GM21526 (cell line): ENCODE data around the gene CAV2.
A peak's percentile ranks its signal among the peaks of the same experiment; 100 is the strongest.

Experiments used
- ATAC-seq: cut with Tn5 transposase; IDR thresholded peaks from one replicate; pipeline ENCODE4 v1.9.1; 2021; ENCODE audit warnings: moderate library complexity; ENCODE audit not compliant: unreplicated experiment, low FRiP score

CAV2 gene

DNA sequence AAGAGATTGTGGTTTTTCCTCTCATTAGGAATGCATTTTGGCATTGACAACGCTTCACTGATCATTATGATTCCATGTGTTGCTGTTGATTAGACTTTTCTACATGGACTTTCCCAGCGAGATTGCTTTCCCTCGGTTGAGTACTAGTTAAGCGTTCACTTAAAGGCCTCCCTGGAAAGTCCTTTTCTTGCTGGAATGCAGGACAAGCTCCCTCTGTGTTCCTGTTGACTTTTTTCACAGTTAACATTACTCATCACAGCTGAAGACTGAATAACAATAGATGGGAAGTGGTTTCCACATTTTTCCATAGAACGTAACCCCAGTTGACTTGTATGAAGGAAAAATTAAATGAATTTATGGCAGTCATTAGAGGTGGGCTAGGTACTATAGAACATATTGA, 22.7 kb downstream of the CAV2 start:
- no peak for ATAC-seq

GRCh38 chr7:116524221-116524608, 24.7 kb downstream of the CAV2 start:
- no peak for ATAC-seq

DNA sequence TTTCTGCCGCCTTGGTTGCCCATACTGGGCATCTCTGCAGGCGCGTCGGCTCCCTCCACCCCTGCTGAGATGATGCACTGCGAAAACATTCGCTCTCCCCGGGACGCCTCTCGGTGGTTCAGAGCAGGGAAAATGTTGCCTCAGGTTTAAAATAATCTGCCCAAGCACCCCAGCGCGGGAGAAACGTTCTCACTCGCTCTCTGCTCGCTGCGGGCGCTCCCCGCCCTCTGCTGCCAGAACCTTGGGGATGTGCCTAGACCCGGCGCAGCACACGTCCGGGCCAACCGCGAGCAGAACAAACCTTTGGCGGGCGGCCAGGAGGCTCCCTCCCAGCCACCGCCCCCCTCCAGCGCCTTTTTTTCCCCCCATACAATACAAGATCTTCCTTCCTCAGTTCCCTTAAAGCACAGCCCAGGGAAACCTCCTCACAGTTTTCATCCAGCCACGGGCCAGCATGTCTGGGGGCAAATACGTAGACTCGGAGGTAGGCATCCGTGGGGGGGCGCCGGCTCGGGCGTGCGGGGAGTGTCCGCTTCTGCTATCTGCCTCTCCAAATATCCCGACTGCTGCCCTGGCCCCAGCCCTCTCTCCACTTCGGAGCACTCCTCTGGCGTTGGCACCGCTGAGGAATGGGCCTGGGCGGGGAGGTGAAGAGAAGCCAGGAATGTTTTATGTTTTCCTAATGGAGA, 25.2 kb downstream of the CAV2 start, which contains the start of gene CAV1:
Gene CAV1, plus strand, starts transcription at position 428 of the 689 bp plus-strand sequence. Its CDS starts 27 bp downstream, at position 455.
- no peak for ATAC-seq

- peak; percentile 42 for ATAC-seq
Measured at GRCh38 chr7:116525298-116525912, 25.9 kb downstream of the CAV2 start.

GRCh38 chr7:116525913-116526861, 26.6 kb downstream of the CAV2 start:
- ATAC-seq = peak; percentile 95

GRCh38 chr7:116526897-116527296, 27.4 kb downstream of the CAV2 start:
- no peak for ATAC-seq

DNA sequence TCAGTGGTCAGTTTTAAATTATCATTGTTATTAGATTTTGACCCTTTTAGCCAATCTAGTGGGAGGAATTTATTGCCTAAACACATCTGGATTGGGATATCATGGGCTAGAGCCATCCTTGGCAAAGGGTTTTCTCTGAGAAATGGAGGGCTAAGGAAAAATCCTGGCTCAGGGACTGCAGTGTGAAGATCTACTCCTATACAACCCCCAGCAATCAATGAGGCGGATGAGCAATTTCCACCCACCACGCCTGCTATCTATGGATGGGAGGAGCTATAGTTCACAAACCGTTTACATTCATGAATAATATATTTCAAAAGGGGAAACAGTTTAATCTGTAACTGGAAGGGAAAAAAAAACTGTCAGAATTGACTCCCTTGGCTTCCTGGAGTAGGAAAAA, 28.0 kb downstream of the CAV2 start:
- no peak for ATAC-seq

DNA sequence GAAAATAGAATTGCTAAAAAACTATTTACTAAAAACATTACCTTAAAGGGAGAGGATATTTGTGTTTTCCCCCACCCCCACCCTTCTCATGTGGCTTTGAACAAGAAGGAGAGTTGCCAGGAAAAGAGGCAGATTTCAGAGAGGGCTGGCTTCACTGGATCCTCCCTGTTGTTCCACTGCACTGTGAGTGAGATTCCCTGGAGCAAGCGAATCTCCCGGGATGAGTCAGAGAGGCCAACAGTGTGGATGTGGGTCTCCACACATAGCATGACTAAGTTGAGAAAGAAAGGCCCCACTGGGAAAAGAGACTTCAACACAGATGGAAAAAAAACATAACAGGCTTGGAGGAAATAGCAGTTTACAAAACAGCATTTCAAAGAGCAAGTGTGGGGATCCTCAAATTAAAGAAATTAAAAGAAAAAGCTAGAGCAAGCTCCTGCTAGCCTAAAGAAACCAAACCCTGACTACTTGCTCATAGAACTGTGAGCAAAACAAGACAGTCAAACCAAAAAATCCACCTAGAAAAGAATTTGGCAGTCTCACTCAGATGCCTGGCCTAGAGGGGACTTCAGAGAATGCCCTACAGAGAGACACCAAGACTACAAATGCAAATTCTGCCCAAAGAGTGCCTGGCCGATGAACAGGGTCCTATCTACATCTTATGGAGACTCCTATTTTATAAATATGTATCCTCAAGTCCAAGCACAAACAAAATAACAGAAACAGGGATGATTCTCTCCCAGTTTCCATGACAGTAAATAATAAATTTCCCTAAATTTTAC, 28.7 kb downstream of the CAV2 start:
- no peak for ATAC-seq

- ATAC-seq = no peak
Measured at GRCh38 chr7:116529250-116529649, 29.7 kb downstream of the CAV2 start.

GRCh38 chr7:116530107-116530820, 30.7 kb downstream of the CAV2 start:
- no peak for ATAC-seq

- ATAC-seq = no peak
Measured at GRCh38 chr7:116532102-116532688, 32.7 kb downstream of the CAV2 start.

DNA sequence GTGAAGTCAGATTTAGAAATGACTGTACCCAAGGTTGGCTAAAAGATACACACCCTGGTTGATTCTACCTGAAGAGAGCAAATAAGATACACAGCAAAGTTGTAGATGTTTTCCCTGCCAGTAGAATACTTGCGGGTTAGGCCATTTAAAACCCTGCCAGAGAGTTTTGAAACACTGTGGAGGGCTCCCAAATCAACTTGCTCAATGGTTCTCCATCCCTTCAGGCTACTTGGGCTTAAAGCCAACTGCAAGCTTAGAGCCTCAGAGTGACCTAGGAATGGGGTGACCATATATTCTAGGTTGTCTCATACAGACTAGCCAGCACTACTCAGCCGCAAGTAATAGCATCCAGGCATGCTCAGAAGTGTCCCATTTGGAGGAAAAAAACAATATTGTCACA, 35.3 kb downstream of the CAV2 start:
- ATAC-seq = no peak

DNA sequence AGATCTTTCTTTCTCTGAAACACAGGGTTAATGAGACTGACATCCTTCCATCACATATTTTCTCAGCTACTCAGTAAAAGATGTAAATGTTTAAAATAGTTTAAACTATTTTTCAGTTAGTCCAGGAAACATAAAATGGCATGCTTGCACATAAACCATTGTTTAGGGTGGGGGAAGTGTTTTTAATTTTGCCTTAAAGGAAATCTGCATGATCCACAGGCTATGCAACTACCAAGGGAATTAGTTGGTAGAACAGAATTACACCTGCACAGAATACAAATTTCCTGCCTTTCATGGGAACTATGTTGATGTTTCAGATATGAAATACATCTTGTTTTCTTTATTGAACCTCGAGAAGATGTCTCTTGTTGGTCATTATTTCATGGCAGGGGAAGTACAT, 35.9 kb downstream of the CAV2 start:
- no peak for ATAC-seq

- ATAC-seq = no peak
Measured at GRCh38 chr7:116538138-116538537, 38.6 kb downstream of the CAV2 start.

- no peak for ATAC-seq
Measured at GRCh38 chr7:116539879-116540278, 40.3 kb downstream of the CAV2 start.

DNA sequence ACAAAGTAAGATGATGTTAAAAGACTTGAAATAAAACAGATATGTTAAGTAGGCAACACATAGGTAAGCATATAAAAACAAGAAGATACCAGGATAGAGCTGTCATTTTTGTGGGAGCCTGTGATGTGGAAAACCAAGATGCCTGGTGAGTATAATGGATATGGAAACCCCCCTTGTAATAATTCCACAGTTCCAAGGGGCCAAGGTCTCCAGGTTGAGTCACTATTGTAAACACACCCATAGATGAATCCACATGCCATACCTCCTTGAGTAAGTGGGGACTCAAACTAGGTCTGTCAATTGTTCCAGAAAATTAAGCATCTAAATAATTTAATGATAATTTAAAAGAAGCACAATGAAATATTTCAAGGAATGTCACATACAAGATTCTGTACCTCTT, 41.2 kb downstream of the CAV2 start:
- ATAC-seq = no peak

GRCh38 chr7:116541951-116542350, 42.4 kb downstream of the CAV2 start:
- no peak for ATAC-seq

DNA sequence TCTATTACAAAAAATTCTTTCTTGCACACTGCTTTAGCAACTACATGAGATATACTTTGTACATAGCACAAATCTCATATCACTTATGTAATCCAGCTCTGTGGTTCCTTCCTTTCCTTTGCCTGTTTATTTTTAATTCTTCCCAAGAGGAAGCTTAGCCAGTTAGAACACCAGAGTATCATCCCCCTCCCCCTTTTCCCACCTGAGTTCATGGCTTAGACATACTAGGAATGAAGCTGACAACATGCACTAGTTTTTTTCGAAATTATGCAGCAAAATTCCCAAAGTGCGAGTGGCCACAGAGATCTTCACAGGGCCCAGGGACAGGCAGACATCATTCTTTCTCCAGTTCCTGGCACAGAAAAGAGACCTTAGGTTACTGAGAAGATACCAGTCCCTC, 43.1 kb downstream of the CAV2 start:
- no peak for ATAC-seq

GRCh38 chr7:116543664-116544063, 44.1 kb downstream of the CAV2 start:
- no peak for ATAC-seq
